GM23248 (cell line): ENCODE data around the gene MPHOSPH8.
"Not testable (repeated sequence)": the region's sequence is repeated elsewhere in the genome, so short reads cannot be mapped to it uniquely, and the experiment has no call there.

Experiments
- EZH2 ChIP-seq: fragments of 200-600 bp; sonication (generic); IDR thresholded peaks from 2 replicates; pipeline ENCODE4 v1.6.1; 2018; ENCODE audit warnings: antibody characterized with exemption, mild to moderate bottlenecking; ENCODE audit not compliant: insufficient read depth, poor library complexity, severe bottlenecking
- EZH2phosphoT487 ChIP-seq: fragments of 200-600 bp; sonication (generic); IDR thresholded peaks from 2 replicates; pipeline ENCODE4 v1.6.1; 2018; ENCODE audit warnings: antibody characterized with exemption, moderate library complexity, mild to moderate bottlenecking, low read depth; ENCODE audit not compliant: insufficient read depth

DNA sequence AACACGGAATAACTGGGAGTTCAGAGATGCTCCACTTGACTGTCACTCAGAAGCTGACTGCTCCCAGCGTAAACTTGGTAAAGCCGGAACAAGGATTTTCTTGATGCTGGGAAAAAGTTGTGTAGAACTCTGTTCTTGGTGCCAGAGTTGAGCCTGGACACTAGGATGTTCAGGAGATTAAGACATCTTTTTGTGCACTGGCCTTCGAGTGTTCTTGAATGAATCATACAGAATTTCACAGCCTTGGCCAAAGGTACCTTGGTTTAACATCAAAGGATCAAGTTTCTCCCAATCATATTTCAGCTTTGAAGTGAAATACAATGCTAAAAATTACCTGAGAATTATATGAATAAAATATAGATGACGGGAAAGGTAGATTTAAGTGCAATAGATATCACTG is 67.5 kb downstream of the MPHOSPH8 start:
- not testable (repeated sequence) for TF ChIP-seq EZH2, EZH2phosphoT487
